ENCODE measurements around the gene BBS12.

Gene BBS12

DNA sequence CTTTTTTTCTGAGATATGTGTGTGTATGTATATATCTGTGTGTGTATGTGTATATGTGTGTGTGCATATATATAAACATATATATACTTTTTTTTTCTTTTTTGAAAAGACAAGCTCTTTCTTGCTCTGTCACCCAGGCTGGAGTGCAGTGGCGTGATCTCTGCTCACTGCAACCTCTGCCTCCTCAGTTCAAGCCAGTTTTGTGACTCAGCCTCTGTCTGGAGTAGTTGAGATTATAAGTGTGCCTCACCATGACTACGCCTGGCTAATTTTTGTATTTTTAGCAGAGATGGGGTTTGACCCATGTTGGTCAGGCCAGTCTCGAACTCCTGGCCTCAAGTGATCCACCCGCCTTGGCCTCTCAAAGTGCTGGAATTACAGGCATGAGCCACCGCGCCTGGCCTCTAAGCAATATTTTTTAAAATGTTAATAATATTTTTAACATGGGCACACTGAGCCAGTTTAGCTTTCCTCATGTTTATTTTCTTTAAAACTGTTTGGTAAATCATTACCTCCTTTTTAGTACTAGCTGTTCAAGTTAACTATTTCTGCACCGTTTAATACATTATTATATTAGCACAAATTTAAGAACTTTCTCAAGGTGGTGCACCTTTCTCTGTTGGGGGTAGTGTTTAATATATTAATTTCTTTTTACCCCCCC lies 33.3 kb downstream of the BBS12 start:
- peak; percentile 92 for DNase-seq (ENCODE audit: low read depth)
- TF ChIP-seq, protein P1, sequence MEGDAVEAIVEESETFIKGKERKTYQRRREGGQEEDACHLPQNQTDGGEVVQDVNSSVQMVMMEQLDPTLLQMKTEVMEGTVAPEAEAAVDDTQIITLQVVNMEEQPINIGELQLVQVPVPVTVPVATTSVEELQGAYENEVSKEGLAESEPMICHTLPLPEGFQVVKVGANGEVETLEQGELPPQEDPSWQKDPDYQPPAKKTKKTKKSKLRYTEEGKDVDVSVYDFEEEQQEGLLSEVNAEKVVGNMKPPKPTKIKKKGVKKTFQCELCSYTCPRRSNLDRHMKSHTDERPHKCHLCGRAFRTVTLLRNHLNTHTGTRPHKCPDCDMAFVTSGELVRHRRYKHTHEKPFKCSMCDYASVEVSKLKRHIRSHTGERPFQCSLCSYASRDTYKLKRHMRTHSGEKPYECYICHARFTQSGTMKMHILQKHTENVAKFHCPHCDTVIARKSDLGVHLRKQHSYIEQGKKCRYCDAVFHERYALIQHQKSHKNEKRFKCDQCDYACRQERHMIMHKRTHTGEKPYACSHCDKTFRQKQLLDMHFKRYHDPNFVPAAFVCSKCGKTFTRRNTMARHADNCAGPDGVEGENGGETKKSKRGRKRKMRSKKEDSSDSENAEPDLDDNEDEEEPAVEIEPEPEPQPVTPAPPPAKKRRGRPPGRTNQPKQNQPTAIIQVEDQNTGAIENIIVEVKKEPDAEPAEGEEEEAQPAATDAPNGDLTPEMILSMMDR (conservative IDR thresholded peaks at IDR 0.05; ENCODE audit: control insufficient read depth, insufficient read depth, low read depth, low read length) = no peak
- no peak overlapping the region for H3K4me3 ChIP-seq (ENCODE audit: control insufficient read depth, low read depth, low read length)

DNA sequence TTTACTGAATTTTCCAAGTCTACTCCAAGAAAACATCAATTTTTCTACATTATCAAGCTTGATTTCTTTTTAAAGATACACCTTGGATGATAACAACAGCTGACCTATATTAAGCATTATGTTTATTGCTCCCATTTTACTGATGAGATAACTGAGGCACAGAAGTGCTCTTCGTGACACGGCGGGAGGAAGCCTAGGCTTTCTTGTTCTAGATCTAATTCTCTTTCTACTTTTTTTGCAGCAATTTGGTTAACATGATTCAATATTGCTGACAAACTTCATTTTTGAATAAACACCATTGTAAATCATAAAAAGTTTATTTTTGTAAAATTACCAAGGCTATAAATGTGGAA lies 33.8 kb downstream of the BBS12 start:
- no peak overlapping the region for H3K4me3 ChIP-seq (ENCODE audit: control insufficient read depth, low read depth, low read length)
- TF ChIP-seq, protein P1 (conservative IDR thresholded peaks at IDR 0.05; ENCODE audit: control insufficient read depth, insufficient read depth, low read depth, low read length) = no peak
- no peak for DNase-seq (ENCODE audit: low read depth)

DNA sequence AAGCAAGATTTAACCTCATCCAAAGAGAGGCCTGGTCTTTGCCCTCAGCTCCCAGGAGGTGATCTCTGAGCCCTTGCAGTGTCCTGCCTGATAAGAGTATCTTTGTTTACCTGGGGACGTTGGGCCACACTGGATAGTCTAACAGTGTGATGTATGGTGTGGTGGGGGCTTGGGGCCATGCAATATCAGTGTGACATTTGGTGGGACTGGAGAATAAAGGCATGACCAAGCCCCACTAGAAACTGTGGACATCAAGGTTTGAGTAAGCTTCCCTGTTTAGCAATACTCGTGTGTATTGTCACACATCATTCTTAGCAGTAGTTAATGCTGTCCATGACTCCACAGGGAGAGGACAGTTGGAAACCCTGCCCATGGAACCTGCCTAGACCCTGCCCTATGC lies 34.4 kb downstream of the BBS12 start:
- no peak overlapping the region for H3K4me3 ChIP-seq (ENCODE audit: control insufficient read depth, low read depth, low read length)
- DNase-seq (ENCODE audit: low read depth) = no peak
- TF ChIP-seq, protein P1 (conservative IDR thresholded peaks at IDR 0.05; ENCODE audit: control insufficient read depth, insufficient read depth, low read depth, low read length) = no peak

DNA sequence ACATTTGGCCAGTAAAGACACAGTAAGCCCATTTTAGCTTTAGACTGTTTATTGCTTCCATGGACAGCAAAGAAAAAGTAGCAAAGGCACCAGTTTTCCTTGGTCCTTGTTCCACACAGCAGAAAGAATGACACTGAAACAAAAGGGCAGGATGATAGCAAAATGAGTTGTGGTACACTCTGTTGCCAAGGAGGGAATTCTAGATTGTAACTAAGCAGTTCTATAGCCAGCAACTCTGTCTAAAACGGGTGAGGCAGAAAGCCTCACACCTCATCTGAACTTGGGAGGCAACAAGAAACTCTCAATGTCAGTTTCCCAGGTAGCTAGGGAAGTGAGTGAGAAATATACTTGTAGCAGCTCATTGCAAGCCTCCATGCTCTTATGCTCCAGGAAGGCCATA lies 39.2 kb downstream of the BBS12 start:
- DNase-seq (ENCODE audit: low read depth) = no peak
- no peak overlapping the region for H3K4me3 ChIP-seq (ENCODE audit: control insufficient read depth, low read depth, low read length)
- TF ChIP-seq, protein P1 (conservative IDR thresholded peaks at IDR 0.05; ENCODE audit: control insufficient read depth, insufficient read depth, low read depth, low read length) = no peak

DNA sequence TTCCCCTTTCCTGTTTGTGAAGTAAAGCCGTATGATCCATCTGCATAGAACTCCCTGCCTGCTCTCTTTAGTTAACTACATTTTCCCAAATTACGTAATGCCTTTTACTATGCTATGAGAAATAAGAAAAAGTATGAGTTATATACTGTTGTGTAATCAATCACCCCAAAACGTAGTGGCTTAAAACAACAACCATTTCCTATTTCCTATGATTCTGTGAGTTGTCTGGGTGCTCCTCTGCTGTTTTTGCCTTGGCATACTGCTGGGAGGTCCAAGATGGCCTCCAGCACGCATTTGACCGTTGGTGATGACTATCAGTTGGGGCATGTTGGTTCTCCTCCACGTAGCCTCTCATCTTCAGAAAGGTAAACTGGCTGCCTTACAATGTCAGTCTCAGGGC lies 39.8 kb downstream of the BBS12 start:
- DNase-seq (ENCODE audit: low read depth) = peak; percentile 58
- TF ChIP-seq, protein P1 (conservative IDR thresholded peaks at IDR 0.05; ENCODE audit: control insufficient read depth, insufficient read depth, low read depth, low read length) = no peak

DNA sequence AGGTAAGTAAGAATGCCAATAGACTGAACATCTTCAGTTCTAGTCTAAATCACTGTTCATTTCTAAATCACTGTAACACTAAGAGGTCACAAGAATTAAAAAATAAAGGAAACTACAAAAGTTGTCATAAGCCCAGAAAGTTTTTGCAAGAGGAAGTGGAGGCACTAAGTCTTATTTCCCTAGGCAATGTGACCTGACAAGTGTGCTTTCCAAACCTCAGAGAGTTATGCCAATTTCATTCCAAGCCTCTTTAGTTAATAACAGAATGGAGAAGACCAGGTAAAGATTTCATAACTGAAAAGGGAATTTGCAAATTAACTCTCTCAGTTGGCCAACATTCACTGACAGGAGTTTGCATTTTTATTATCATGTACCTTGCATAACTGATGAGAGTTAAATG lies 40.5 kb downstream of the BBS12 start:
- no peak overlapping the region for H3K4me3 ChIP-seq (ENCODE audit: control insufficient read depth, low read depth, low read length)
- DNase-seq (ENCODE audit: low read depth) = no peak
- TF ChIP-seq, protein P1 (conservative IDR thresholded peaks at IDR 0.05; ENCODE audit: control insufficient read depth, insufficient read depth, low read depth, low read length) = no peak

More for the DNA sequence above, 39.8 kb downstream of the BBS12 start:
- no peak overlapping the region for H3K4me3 ChIP-seq (ENCODE audit: control insufficient read depth, low read depth, low read length)

DNA sequence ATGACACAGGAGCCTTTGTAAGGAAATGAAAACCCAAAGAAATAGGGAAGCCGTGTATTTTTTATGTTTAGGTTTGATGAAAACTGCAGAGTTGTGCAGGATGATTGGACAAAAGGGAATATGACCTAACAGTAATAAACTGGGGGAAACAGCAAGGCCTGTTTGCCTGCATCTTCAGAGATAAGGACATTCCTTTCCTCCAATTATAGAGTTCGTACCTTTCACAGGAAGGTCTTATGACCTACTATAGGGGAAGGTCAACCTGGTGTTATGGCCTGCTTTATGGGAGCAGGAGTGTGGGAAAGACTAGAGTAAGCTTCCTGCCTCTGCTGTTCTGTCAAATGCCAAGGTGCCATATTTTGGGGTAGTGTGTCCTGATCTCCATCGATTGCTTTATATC lies 42.5 kb downstream of the BBS12 start:
- TF ChIP-seq, protein P1 (conservative IDR thresholded peaks at IDR 0.05; ENCODE audit: control insufficient read depth, insufficient read depth, low read depth, low read length) = no peak
- DNase-seq (ENCODE audit: low read depth) = no peak
- H3K4me3 ChIP-seq (ENCODE audit: control insufficient read depth, low read depth, low read length) = no peak overlapping the region
